SK-N-SH treated with all-trans-retinoic acid at 6 μM for 48 hours (cell line): Measurements from ENCODE around the gene SYCN.
A peak's percentile ranks its signal among the peaks of the same experiment; 100 is the strongest.

Experiments used
- ATAC-seq: fragments of 200-7000 bp; cut with Tn5 transposase; 3 replicates; pipeline ENCODE4 v1.9.1; 2020; ENCODE audit warnings: mild to moderate bottlenecking, moderate library complexity
- ARNTL ChIP-seq: fragments of 450-650 bp; formaldehyde crosslinking; IDR thresholded peaks from 2 replicates; pipeline ENCODE4 v1.5.0; 2020; ENCODE audit warnings: low read depth, mild to moderate bottlenecking, moderate library complexity, borderline replicate concordance
- BACH2 ChIP-seq: fragments of 250-450 bp; sonication (Bioruptor Pico); IDR thresholded peaks from 2 replicates; pipeline ENCODE4 v1.9.0; 2021; ENCODE audit warnings: mild to moderate bottlenecking, borderline replicate concordance
- CREB5 ChIP-seq: fragments of 250-450 bp; sonication (Bioruptor Pico); IDR thresholded peaks from 2 replicates; pipeline ENCODE4 v1.5.1; 2020; ENCODE audit warnings: low read depth, mild to moderate bottlenecking, moderate library complexity
- CSDC2 ChIP-seq: fragments of 250-450 bp; sonication (Bioruptor Pico); IDR thresholded peaks from 2 replicates; pipeline ENCODE4 v1.5.0; 2020; ENCODE audit warnings: mild to moderate bottlenecking, moderate library complexity
- CSRNP3 ChIP-seq: fragments of 250-450 bp; sonication (Bioruptor Pico); IDR thresholded peaks from 2 replicates; pipeline ENCODE4 v1.5.1; 2021; ENCODE audit warnings: mild to moderate bottlenecking, moderate library complexity
- ESRRG ChIP-seq: fragments of 250-450 bp; sonication (Bioruptor Pico); IDR thresholded peaks from 2 replicates; pipeline ENCODE4 v1.6.1; 2021; ENCODE audit warnings: mild to moderate bottlenecking
- GLIS3 ChIP-seq: fragments of 250-450 bp; sonication (Bioruptor Pico); IDR thresholded peaks from 2 replicates; pipeline ENCODE4 v1.5.0; 2020; ENCODE audit warnings: mild to moderate bottlenecking, moderate library complexity
- ISL1 ChIP-seq: fragments of 250-450 bp; sonication (Bioruptor Pico); IDR thresholded peaks from 2 replicates; pipeline ENCODE4 v2.1.2; 2022; ENCODE audit warnings: mild to moderate bottlenecking, moderate library complexity
- OSR1 ChIP-seq: fragments of 250-450 bp; sonication (Bioruptor Pico); IDR thresholded peaks from 2 replicates; pipeline ENCODE4 v1.8.0; 2022; ENCODE audit warnings: moderate library complexity, mild to moderate bottlenecking, inconsistent platforms
- POU6F1 ChIP-seq: fragments of 250-450 bp; sonication (Bioruptor Pico); IDR thresholded peaks from 2 replicates; pipeline ENCODE4 v1.8.0; 2021; ENCODE audit warnings: low read depth, mild to moderate bottlenecking, moderate library complexity, borderline replicate concordance
- PPARA ChIP-seq: fragments of 250-450 bp; sonication (Bioruptor Pico); IDR thresholded peaks from 2 replicates; pipeline ENCODE4 v1.5.0; 2020; ENCODE audit warnings: mild to moderate bottlenecking, borderline replicate concordance
- RARB ChIP-seq: fragments of 250-450 bp; sonication (Bioruptor Pico); IDR thresholded peaks from 2 replicates; pipeline ENCODE4 v1.8.0; 2021; ENCODE audit warnings: mild to moderate bottlenecking, moderate library complexity
- SNAI2 ChIP-seq: fragments of 250-450 bp; sonication (Bioruptor Pico); IDR thresholded peaks from 2 replicates; pipeline ENCODE4 v1.5.0; 2020; ENCODE audit warnings: mild to moderate bottlenecking, moderate library complexity
- TCF4 ChIP-seq: fragments of 250-450 bp; sonication (Bioruptor Pico); IDR thresholded peaks from 2 replicates; pipeline ENCODE4 v1.8.0; 2021; ENCODE audit warnings: mild to moderate bottlenecking, moderate library complexity, borderline replicate concordance
- TOX ChIP-seq: fragments of 250-450 bp; sonication (Bioruptor Pico); IDR thresholded peaks from 2 replicates; pipeline ENCODE4 v1.8.0; 2021; ENCODE audit warnings: mild to moderate bottlenecking, moderate library complexity, borderline replicate concordance
- TSHZ2 ChIP-seq: fragments of 250-450 bp; sonication (Bioruptor Pico); IDR thresholded peaks from 2 replicates; pipeline ENCODE4 v1.5.0; 2020; ENCODE audit warnings: mild to moderate bottlenecking, moderate library complexity
- ZC3H10 ChIP-seq: fragments of 250-450 bp; sonication (Bioruptor Pico); IDR thresholded peaks from 2 replicates; pipeline ENCODE4 v1.5.1; 2021; ENCODE audit warnings: mild to moderate bottlenecking, moderate library complexity
- ZFP3 ChIP-seq: fragments of 250-450 bp; sonication (Bioruptor Pico); IDR thresholded peaks from 2 replicates; pipeline ENCODE4 v1.5.0; 2020; ENCODE audit warnings: mild to moderate bottlenecking, moderate library complexity
- ZFP30 ChIP-seq: fragments of 450-650 bp; formaldehyde crosslinking; IDR thresholded peaks from 2 replicates; pipeline ENCODE4 v1.5.0; 2022; ENCODE audit warnings: mild to moderate bottlenecking, moderate library complexity
- ZNF565 ChIP-seq: fragments of 450-650 bp; formaldehyde crosslinking; conservative IDR thresholded peaks from 2 replicates; pipeline ENCODE4 v1.5.0; 2020; ENCODE audit warnings: low read depth, mild to moderate bottlenecking, moderate library complexity
- ZNF70 ChIP-seq: fragments of 450-650 bp; formaldehyde crosslinking; IDR thresholded peaks from 2 replicates; pipeline ENCODE4 v1.5.0; 2020; ENCODE audit warnings: mild to moderate bottlenecking, moderate library complexity
- ZNF8 ChIP-seq: fragments of 450-650 bp; formaldehyde crosslinking; IDR thresholded peaks from 2 replicates; pipeline ENCODE4 v1.5.0; 2020; ENCODE audit warnings: mild to moderate bottlenecking, moderate library complexity
- TF ChIP-seq, protein P1 (sequence below): fragments of 250-450 bp; sonication (Bioruptor Pico); IDR thresholded peaks from 2 replicates; pipeline ENCODE4 v1.8.0; 2020; ENCODE audit warnings: mild to moderate bottlenecking, moderate library complexity, borderline replicate concordance

The SYCN gene, protein sequence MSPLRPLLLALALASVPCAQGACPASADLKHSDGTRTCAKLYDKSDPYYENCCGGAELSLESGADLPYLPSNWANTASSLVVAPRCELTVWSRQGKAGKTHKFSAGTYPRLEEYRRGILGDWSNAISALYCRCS

DNA sequence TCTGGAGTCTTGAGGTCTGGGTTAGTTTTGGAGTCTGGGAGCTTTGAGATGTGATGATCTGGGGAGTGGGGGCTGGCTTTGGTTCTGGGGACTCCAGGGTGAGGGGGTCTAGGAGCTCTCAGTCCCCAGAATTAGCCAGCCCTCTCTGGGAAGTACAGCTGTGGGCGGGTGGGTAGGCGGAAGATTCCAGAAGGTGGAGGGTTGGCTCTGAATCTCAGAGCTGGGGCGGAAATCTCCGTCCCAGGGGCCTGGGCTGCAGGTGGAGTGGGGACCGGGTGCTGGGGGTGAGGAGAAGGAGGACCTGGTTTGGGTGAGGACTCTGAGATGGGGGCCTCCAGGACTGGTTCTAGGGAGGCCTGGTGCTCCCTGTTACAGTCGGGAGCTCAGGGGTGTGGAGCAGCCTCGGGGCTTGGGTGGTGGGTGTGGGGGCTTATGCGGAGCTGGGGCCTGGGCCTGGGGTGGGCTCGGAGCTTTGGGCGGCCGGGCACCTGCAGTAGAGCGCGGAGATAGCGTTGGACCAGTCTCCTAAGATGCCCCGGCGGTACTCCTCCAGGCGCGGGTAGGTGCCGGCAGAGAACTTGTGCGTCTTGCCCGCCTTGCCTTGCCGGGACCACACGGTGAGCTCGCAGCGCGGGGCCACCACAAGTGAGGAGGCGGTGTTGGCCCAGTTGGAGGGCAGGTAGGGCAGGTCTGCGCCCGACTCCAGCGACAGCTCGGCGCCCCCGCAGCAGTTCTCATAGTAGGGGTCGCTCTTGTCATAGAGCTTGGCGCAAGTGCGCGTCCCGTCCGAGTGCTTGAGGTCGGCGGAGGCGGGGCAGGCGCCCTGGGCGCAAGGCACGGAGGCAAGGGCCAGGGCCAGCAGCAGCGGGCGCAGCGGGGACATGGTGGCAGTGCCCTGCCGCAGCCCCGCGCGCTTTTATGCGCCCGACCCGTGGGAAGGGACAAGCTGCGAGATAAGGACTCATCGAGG is at the start of gene SYCN:
TSS of gene SYCN (minus strand) at position 892 of the 970 bp plus-strand sequence. CDS start at position 883, 9 bp downstream.
- ATAC-seq, result no peak
- TF ChIP-seq TOX (CRISPR knock-in tag) (no peak), ZFP3 (CRISPR knock-in tag) (no peak), TSHZ2 (no peak), OSR1 (CRISPR knock-in tag) (no peak), ZNF70 (CRISPR knock-in tag) (no peak), RARB (CRISPR knock-in tag) (no peak), ISL1 (CRISPR knock-in tag) (no peak), CREB5 (CRISPR knock-in tag) (no peak), BACH2 (CRISPR knock-in tag) (no peak), ARNTL (CRISPR knock-in tag) (no peak), ZC3H10 (CRISPR knock-in tag) (no peak), CSDC2 (CRISPR knock-in tag) (no peak), TCF4 (CRISPR knock-in tag) (no peak), ESRRG (no peak)

GRCh38 chr19:39253374-39254149 is 49.5 kb upstream of the SYCN start:
- no peak for ATAC-seq

DNA sequence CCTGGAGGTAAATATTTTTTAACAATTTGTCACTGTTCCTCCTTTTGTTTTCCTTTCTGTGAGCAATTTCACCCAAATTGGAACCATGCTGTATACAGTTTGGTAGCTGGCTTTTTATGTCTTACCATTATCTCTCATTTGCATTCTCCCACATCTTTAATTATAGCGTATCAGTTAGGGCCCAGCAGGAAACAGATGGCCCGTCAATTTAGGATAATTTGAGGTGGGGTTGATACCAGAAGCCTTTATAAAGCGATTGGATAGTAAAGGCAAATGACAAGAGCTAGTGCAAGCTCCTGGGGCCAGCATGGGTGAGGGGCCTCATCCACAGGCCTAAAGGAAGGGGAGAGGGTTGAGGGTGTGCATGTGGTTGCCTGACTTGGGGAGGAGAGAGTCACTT is 48.4 kb upstream of the SYCN start:
- ATAC-seq, result no peak
- TF ChIP-seq OSR1 (CRISPR knock-in tag) (no peak), TCF4 (CRISPR knock-in tag) (peak; percentile 73; the same call in 1 of the 2 replicates)

More at GRCh38 chr19:39253374-39254149, 49.5 kb upstream of the SYCN start:
- TF ChIP-seq ISL1 (CRISPR knock-in tag) (no peak), ZNF70 (CRISPR knock-in tag) (no peak), RARB (CRISPR knock-in tag) (no peak), ZFP30 (no peak), CSDC2 (CRISPR knock-in tag) (no peak), ZC3H10 (CRISPR knock-in tag) (no peak), ARNTL (CRISPR knock-in tag) (no peak)
- TF ChIP-seq, protein P1, sequence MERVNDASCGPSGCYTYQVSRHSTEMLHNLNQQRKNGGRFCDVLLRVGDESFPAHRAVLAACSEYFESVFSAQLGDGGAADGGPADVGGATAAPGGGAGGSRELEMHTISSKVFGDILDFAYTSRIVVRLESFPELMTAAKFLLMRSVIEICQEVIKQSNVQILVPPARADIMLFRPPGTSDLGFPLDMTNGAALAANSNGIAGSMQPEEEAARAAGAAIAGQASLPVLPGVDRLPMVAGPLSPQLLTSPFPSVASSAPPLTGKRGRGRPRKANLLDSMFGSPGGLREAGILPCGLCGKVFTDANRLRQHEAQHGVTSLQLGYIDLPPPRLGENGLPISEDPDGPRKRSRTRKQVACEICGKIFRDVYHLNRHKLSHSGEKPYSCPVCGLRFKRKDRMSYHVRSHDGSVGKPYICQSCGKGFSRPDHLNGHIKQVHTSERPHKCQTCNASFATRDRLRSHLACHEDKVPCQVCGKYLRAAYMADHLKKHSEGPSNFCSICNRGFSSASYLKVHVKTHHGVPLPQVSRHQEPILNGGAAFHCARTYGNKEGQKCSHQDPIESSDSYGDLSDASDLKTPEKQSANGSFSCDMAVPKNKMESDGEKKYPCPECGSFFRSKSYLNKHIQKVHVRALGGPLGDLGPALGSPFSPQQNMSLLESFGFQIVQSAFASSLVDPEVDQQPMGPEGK, result no peak

DNA sequence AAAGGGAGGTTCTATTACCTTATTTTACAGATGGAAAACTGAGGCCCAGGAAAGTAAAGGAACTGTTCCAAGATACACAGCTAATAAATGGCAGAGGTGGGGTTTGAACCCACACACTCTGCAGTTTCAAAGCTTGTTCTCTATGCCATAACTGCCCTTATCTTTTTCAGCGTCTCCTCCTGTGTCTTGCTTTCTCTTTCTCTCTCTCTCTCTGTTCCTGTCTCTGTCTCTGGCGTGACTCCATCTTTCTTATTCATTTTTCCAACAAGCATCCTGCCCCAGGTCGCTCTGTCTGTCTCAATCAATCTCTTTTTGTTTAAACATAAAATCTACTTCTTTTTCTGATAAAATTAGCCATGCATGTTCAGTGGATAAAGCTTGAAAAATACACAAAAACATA is 47.8 kb upstream of the SYCN start:
- ATAC-seq, result no peak
- TF ChIP-seq OSR1 (CRISPR knock-in tag), result no peak
- no peak for TF ChIP-seq SNAI2 (CRISPR knock-in tag)
- no peak for TF ChIP-seq CSRNP3
- no peak for TF ChIP-seq CREB5 (CRISPR knock-in tag)
- no peak for TF ChIP-seq CSDC2 (CRISPR knock-in tag)
- TF ChIP-seq ZNF8 (CRISPR knock-in tag), result no peak
- TF ChIP-seq BACH2 (CRISPR knock-in tag), result no peak
- no peak for TF ChIP-seq PPARA
- TF ChIP-seq POU6F1 (CRISPR knock-in tag), result no peak
- no peak for TF ChIP-seq ZNF70 (CRISPR knock-in tag)
- no peak for TF ChIP-seq TCF4 (CRISPR knock-in tag)
- TF ChIP-seq ZNF565 (CRISPR knock-in tag), result no peak
- TF ChIP-seq GLIS3 (CRISPR knock-in tag), result no peak
- no peak for TF ChIP-seq RARB (CRISPR knock-in tag)
